Upper lobe of left lung (tissue), 4 donors: ENCODE measurements around the gene LCP1.

Experiments used
- EP300 ChIP-seq, 4 donors: sonication (generic); formaldehyde crosslinking; IDR thresholded peaks; one replicate each; pipeline ENCODE4 v1.5.1; 2017; ENCODE audit warnings: antibody characterized with exemption in 4 of 4, control low read depth in 2 of 4
- POLR2A ChIP-seq, 4 donors: fragments of 450-650 bp; IDR thresholded peaks; one replicate each; pipeline ENCODE4 v1.5.1; 2016 to 2017; ENCODE audit warnings: antibody characterized with exemption in 4 of 4, mild to moderate bottlenecking in 2 of 4
- POLR2AphosphoS5 ChIP-seq, 2 donors: sonication (generic); formaldehyde crosslinking; IDR thresholded peaks; one replicate each; pipeline ENCODE4 v1.5.1; 2017; ENCODE audit warnings: antibody characterized with exemption in 2 of 2
- TF ChIP-seq, protein P1 (sequence below), 6 experiments: fragments of 450-650 bp in 4 of 6; fragments of 200-600 bp in 2 of 6; sonication (generic) in 2 of 6; IDR thresholded peaks; one replicate each; pipeline ENCODE4 v1.5.1; 2016 to 2019; ENCODE audit warnings: antibody characterized with exemption in 6 of 6

DNA sequence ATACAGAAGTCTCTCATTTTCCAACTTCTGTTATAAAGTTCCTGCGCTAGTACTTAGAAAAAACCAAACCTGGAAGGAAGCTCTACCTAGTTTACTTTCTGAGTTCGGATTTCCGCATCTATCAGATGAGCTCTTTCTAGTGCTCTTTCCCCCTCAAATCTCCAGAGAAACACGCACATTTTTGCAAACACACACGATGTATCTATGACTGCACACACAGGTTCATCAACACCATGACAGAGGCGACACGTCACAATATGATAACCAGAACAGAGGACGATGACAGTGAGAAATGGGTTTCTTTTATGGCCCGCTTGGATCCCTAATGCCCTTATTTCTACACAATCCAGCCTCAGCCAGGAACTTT, 29.1 kb upstream of the LCP1 start:
- TF ChIP-seq, protein P1, sequence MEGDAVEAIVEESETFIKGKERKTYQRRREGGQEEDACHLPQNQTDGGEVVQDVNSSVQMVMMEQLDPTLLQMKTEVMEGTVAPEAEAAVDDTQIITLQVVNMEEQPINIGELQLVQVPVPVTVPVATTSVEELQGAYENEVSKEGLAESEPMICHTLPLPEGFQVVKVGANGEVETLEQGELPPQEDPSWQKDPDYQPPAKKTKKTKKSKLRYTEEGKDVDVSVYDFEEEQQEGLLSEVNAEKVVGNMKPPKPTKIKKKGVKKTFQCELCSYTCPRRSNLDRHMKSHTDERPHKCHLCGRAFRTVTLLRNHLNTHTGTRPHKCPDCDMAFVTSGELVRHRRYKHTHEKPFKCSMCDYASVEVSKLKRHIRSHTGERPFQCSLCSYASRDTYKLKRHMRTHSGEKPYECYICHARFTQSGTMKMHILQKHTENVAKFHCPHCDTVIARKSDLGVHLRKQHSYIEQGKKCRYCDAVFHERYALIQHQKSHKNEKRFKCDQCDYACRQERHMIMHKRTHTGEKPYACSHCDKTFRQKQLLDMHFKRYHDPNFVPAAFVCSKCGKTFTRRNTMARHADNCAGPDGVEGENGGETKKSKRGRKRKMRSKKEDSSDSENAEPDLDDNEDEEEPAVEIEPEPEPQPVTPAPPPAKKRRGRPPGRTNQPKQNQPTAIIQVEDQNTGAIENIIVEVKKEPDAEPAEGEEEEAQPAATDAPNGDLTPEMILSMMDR (IDR thresholded peaks at IDR 0.05), result no peak
- TF ChIP-seq EP300 (IDR thresholded peaks at IDR 0.05), result no peak
- no peak for TF ChIP-seq POLR2A (IDR thresholded peaks at IDR 0.05)
- no peak for TF ChIP-seq POLR2AphosphoS5 (IDR thresholded peaks at IDR 0.05)
